Heart left ventricle (tissue), 16 donors: ENCODE data around the gene NLRP1. TPM values are rescaled to one million over a fixed set of nuclear protein-coding genes. Genes with fewer than 3 reads are reported as not detected.

Experiments used
- ATAC-seq, 4 donors: fragments of 200-7000 bp; cut with Tn5 transposase; one replicate each; pipeline ENCODE4 v1.9.1; 2020 to 2022; ENCODE audit warnings: moderate library complexity in 4 of 4, mild to moderate bottlenecking in 3 of 4, moderate number of reproducible peaks in 1 of 4
- DNase-seq, 5 donors: peaks; one replicate each; pipeline ENCODE4 v3.0.0-alpha.2; 2020
- H3K27ac ChIP-seq, 12 donors: fragments of 200-600 bp; sonication (generic) in 4 of 12; one replicate each; pipeline versions ENCODE4 v1.5.0 to v1.8.0; 2016 to 2022; ENCODE audit warnings: mild to moderate bottlenecking in 2 of 12
- H3K27me3 ChIP-seq, 9 donors: fragments of 200-600 bp; sonication (generic) in 2 of 9; one replicate each; pipeline versions ENCODE4 v1.5.1 to v1.8.0; 2016 to 2022; ENCODE audit warnings: mild to moderate bottlenecking in 3 of 9
- H3K36me3 ChIP-seq, 9 donors: fragments of 200-600 bp; sonication (generic) in 2 of 9; one replicate each; pipeline versions ENCODE4 v1.5.0 to v1.8.0; 2018 to 2022; ENCODE audit warnings: mild to moderate bottlenecking in 2 of 9
- H3K4me1 ChIP-seq, 12 donors: fragments of 200-600 bp; sonication (generic) in 4 of 12; one replicate each; pipeline versions ENCODE4 v1.5.0 to v1.8.0; 2016 to 2022; ENCODE audit warnings: mild to moderate bottlenecking in 3 of 12
- H3K4me3 ChIP-seq, 12 donors: fragments of 200-600 bp; sonication (generic) in 4 of 12; one replicate each; pipeline versions ENCODE4 v1.5.0 to v1.8.0; 2017 to 2022; ENCODE audit warnings: mild to moderate bottlenecking in 9 of 12, moderate library complexity in 4 of 12
- H3K9me3 ChIP-seq, 12 donors: fragments of 200-600 bp; sonication (generic) in 4 of 12; one replicate each; pipeline versions ENCODE4 v1.5.0 to v1.8.0; 2016 to 2022; ENCODE audit warnings: mild to moderate bottlenecking in 1 of 12
- POLR2A ChIP-seq, 2 donors: fragments of 450-650 bp; IDR thresholded peaks; one replicate each; pipeline ENCODE4 v1.6.1; 2017; ENCODE audit warnings: antibody characterized with exemption in 2 of 2, mild to moderate bottlenecking in 2 of 2, moderate library complexity in 2 of 2
- WGBS, 4 donors: extraction: QIAGEN DNeasy Blood & Tissue Kit in 2 of 4; methylation state at CpG; one replicate each; pipeline versions ENCODE4 v1.1.5 to v1.1.7; 2013 to 2018; 5-methylcytosine and 5-hydroxymethylcytosine counted together
- intact Hi-C, 10 donors: fragments of 100-400 bp; cut with DNase I; formaldehyde crosslinking; loops; one replicate each; pipeline versions ENCODE4 v1.11.1 to v1.14.2; 2022
- polyA plus RNA-seq, 2 donors: library from polyadenylated mRNA; stranded (reverse); fragments of 200-250 nt; gene quantifications; one replicate each; pipeline ENCODE4 v1.2.3, GENCODE V29; 2013
- total RNA-seq, 9 donors: library from RNA; depleted of rRNA in 2 of 9; stranded (reverse); fragments of >200 nt in 2 of 9; fragmentation: NEBNext Ultra II Directional in 3 of 9; extraction: Animal tissue kit (Norgen Biotek cat#: 25700) in 3 of 9; gene quantifications; one replicate each; pipeline versions ENCODE4 v1.1.0 to v1.2.4, GENCODE V29; 2016 to 2023
- TF ChIP-seq, protein P1 (sequence below), 12 donors: fragments of 200-600 bp; sonication (generic) in 4 of 12; IDR thresholded peaks; one replicate each; pipeline versions ENCODE4 v1.5.0 to v1.8.0; 2018 to 2022; ENCODE audit warnings: antibody characterized with exemption in 12 of 12, mild to moderate bottlenecking in 5 of 12
- donor health status: ischemic (EF 13 %, LVEDD 7.1; RV severe dilation, severe dysfunction).
- donor health status: healthy with polysubstance abuse.
- donor health status: DM: no; HTN: yes; CAD: no.
- donor health status: DM: no; HTN: no; CAD: no.
- donor health status: ischemic (EF 25% LVEDD 6.9; RV normal size, moderate dysfunction).
- donor health status: ischemic (EF 25% LVEDD 5.7; RV mildly dilated, moderate dysfunction).
- donor health status: healthy.
- donor health status: DM: yes; HTN: yes; CAD: no.
- donor health status: ischemic (EF 35%, LVEDD 5.7; RV mildly dilated, moderate dysfunction).
- donor health status: nonischemic (EF 11% LVEDD 7.7; RV severe dilation, severe dysfunction).
- donor health status: DM: yes; HTN: yes; CAD: no.
- donor health status: PGD.
- donor health status: ischemic (EF 29% LVEDD 5.4; RV normal size, mild dysfunction).
- donor health status: nonischemic (EF 23%, LVEDD 6.1; RV moderate dilation, normal function).

The NLRP1 gene
- total and polyA plus RNA-seq, 11 donors, result 3.8 to 16.7 (median 8.8) TPM

DNA sequence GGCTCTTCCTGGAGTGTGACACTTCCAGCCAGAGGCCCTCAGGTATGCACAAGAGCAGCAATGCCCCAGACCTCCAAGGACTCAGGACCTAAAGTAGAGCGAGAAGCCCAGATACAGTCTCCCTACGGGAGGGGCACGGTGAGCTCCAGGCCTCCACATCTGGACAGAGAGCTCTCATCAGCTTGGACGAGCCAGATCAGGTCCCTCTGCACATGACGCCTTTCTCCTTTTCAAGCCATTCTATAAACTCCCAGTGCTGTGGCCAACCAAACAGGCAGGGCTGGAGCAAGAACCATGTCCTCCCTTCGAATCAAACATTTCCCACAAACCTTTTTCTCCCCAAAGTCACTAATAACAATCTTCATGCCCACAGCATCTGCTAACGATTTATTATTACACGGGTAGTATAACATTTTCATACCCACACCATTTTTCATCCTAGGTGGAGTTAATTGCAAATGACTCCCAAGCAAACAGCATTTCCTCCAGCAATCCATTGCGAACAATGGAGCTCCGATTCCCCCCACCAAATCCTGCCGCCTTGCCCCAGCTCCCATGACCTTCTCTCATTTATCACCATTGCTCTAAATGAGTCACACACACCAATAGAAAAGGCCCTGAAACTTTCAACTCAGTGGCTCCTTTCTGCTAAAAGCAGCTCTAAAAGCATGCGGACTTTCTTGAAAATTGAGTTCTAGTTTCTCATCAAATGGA lies 24.2 kb upstream of the NLRP1 start:
- Histone ChIP-seq H3K27me3 (peaks cover 0 to 33% (median 4%) of the 10 kb centered on the region in 9 donors), H3K4me3 (no peak overlapping the region), H3K27ac (no peak overlapping the region), H3K9me3 (peaks cover 0 to 8% (median 0%) of the 10 kb centered on the region in 12 donors), H3K4me1 (peaks cover 0 to 21% (median 0%) of the 10 kb centered on the region in 12 donors), H3K36me3 (no peaks in the 10 kb centered on the region)
- DNase-seq (no peak), ATAC-seq (no peak)
- intact Hi-C loops, result no loop called here
- no peak for TF ChIP-seq POLR2A (IDR thresholded peaks at IDR 0.05)
- TF ChIP-seq, protein P1, sequence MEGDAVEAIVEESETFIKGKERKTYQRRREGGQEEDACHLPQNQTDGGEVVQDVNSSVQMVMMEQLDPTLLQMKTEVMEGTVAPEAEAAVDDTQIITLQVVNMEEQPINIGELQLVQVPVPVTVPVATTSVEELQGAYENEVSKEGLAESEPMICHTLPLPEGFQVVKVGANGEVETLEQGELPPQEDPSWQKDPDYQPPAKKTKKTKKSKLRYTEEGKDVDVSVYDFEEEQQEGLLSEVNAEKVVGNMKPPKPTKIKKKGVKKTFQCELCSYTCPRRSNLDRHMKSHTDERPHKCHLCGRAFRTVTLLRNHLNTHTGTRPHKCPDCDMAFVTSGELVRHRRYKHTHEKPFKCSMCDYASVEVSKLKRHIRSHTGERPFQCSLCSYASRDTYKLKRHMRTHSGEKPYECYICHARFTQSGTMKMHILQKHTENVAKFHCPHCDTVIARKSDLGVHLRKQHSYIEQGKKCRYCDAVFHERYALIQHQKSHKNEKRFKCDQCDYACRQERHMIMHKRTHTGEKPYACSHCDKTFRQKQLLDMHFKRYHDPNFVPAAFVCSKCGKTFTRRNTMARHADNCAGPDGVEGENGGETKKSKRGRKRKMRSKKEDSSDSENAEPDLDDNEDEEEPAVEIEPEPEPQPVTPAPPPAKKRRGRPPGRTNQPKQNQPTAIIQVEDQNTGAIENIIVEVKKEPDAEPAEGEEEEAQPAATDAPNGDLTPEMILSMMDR (IDR thresholded peaks at IDR 0.05), result no peak
- 60 to 71% (median 65%) methylated on average over 12 of the region's 12 CpGs for WGBS, 4 donors

DNA sequence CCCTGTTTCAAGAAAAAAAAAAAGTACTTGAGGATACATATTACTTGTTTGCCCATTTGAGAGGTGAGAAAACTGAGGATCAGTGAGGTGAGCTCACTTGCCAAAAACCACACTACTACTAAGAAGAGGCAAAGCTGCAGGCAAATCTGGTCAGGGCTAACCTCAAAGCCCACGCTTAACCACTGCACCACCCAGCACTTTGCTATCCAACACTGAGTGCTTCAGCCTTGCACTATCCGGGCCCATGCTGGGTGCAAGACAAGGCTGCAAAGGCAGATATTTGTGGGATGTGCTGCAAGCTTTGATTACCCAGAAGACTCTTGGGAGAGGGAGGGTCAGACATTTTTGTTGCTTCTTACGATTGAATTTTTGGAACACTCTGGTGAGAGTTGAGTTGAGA lies 23.6 kb upstream of the NLRP1 start:
- intact Hi-C loops, result no loop called here
- DNase-seq (no peak), ATAC-seq (no peak)
- no peaks in the 10 kb centered on the region for H3K36me3 ChIP-seq
- H3K4me1 ChIP-seq, result peaks cover 0 to 21% (median 0%) of the 10 kb centered on the region in 12 donors
- no peak overlapping the region for H3K27ac ChIP-seq
- peaks cover 0 to 8% (median 0%) of the 10 kb centered on the region in 12 donors for H3K9me3 ChIP-seq
- H3K27me3 ChIP-seq, result peaks cover 0 to 39% (median 6%) of the 10 kb centered on the region in 9 donors
- TF ChIP-seq, protein P1 (IDR thresholded peaks at IDR 0.05), result no peak
- no peak for TF ChIP-seq POLR2A (IDR thresholded peaks at IDR 0.05)
- H3K4me3 ChIP-seq, result no peak overlapping the region
- 51 to 66% (median 57%) methylated on average over 3 of the region's 3 CpGs for WGBS, 4 donors

DNA sequence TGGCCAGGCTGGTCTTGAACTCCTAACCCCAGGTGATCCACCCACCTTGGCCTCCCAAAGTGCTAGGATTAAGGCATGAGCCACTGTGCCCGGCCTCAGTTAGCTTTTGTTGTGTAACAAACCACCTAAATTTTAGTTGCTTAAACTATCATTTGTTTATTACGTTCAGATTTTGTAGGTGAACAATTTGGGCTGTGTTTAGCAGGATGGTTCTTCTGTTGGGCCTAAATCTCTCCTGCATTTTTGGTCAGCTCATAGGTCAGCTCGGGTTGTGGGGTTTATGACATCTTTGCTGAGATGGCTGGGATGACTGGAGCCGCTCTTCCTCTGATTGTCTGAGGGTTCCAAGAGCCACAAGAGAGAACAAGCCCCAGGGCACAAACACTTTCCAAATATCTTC lies 21.1 kb upstream of the NLRP1 start:
- H3K27me3 ChIP-seq, result peaks cover 0 to 62% (median 17%) of the 10 kb centered on the region in 9 donors

DNA sequence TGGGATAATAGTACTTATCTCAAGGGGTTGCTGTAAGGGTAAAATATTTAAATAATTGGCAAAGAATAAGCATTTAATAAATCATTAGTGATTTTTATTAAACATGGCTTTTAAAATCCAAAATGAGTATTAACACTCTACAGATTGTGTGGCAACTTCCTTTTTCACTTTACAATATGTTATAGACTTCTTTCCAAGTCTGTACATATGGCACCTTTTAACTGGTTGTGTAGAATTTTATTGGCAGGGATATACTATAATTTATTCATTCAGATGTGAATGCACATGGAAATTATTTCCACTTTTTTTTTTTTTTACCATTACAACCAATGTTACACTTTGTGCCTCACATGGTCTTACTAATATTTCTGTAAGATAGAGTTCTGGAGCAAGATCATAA lies 15.7 kb upstream of the NLRP1 start:
- no peak overlapping the region for H3K4me3 ChIP-seq
- no peaks in the 10 kb centered on the region for H3K9me3 ChIP-seq
- peaks cover 5 to 76% (median 44%) of the 10 kb centered on the region in 9 donors for H3K27me3 ChIP-seq
- no peaks in the 10 kb centered on the region for H3K36me3 ChIP-seq
- H3K4me1 ChIP-seq, result no peaks in the 10 kb centered on the region
- no peak for ATAC-seq
- H3K27ac ChIP-seq, result no peak overlapping the region
- intact Hi-C loops, result no loop called here
- TF ChIP-seq, protein P1 (IDR thresholded peaks at IDR 0.05), result no peak
- TF ChIP-seq POLR2A (IDR thresholded peaks at IDR 0.05), result no peak
- no peak for DNase-seq

More for the DNA sequence above, 21.1 kb upstream of the NLRP1 start:
- DNase-seq (no peak), ATAC-seq (no peak)
- TF ChIP-seq, protein P1 (IDR thresholded peaks at IDR 0.05), result no peak
- no peak for TF ChIP-seq POLR2A (IDR thresholded peaks at IDR 0.05)
- H3K4me1 ChIP-seq, result peaks cover 0 to 3% (median 0%) of the 10 kb centered on the region in 12 donors
- no peak overlapping the region for H3K4me3 ChIP-seq
- H3K9me3 ChIP-seq, result peaks cover 0 to 8% (median 0%) of the 10 kb centered on the region in 12 donors
- no peak overlapping the region for H3K27ac ChIP-seq
- WGBS, 4 donors, result 45 to 67% (median 46%) methylated on average over 4 of the region's 4 CpGs
- intact Hi-C loops, result no loop called here
- H3K36me3 ChIP-seq, result no peaks in the 10 kb centered on the region
